ENCODE measurements around the gene EPB41. TPM values are rescaled to one million over a fixed set of nuclear protein-coding genes. Genes with fewer than 3 reads are reported as not detected.
"Not testable (repeated sequence)": the region's sequence is repeated elsewhere in the genome, so short reads cannot be mapped to it uniquely, and the experiment has no call there.

EPB41 gene
- 10 to 100 TPM; 16.0 to 24.2 TPM for total RNA-seq
- long read RNA-seq, partial matches to known transcripts: 3 of 9 reads
- long read RNA-seq, other reads (novel, unspliced or antisense): 6 of 9 reads

- DNase-seq (peak; percentile 92), ATAC-seq (peak; percentile 98 to 99)
- intact Hi-C loops (cut with DNase I): no loop called here
Observed at GRCh38 chr1:28914228-28915030, at the start of gene EPB41. Gene EPB41, plus strand, starts transcription at chr1:28914569. Its CDS starts 72,869 bp downstream, at chr1:28987438.

DNA sequence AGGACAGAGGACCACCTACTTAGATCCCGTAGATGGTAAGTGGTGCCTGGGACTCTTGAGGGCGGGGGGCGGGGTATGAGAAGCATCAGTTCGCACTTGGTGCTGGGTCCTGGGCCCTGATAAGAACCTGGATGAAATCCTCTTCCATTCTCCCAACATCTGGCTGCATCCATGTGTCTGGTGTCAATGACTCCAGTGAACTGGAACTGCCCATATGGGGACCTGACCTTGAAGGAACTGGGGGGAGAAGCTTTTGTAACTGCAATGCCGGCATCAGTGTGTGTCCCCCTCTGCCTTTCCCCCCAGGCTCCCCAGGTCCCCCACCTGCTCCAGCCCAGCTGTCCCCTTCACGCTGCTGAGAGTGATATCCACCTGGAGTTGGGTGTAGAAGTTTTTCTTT lies 49.7 kb upstream of the EPB41 start:
- intact Hi-C loops (cut with DNase I): loop anchor here (5.0 to 10.0 kb wide), 2 partner anchors 50 to 62 kb away; partner anchors contain the start of gene OPRD1 (in 1 of the 2)
- DNase-seq (no peak), ATAC-seq (no peak)

- intact Hi-C loops (cut with DNase I): loop anchor here (5.0 to 10.0 kb wide), 2 partner anchors 51 to 64 kb away; partner anchors contain the start of gene OPRD1 (in 1 of the 2)
- peak in 1 of 2 donors; percentile 84 for ATAC-seq
- DNase-seq: no peak
Observed at GRCh38 chr1:28865997-28866650, 48.2 kb upstream of the EPB41 start.

- no peak for DNase-seq
- ATAC-seq: no peak
- intact Hi-C loops (cut with DNase I): loop anchor here (5.0 to 10.0 kb wide), 2 partner anchors 53 to 66 kb away; partner anchors contain the start of gene OPRD1 (in 1 of the 2)
Observed at GRCh38 chr1:28867850-28868249, 46.5 kb upstream of the EPB41 start.

DNA sequence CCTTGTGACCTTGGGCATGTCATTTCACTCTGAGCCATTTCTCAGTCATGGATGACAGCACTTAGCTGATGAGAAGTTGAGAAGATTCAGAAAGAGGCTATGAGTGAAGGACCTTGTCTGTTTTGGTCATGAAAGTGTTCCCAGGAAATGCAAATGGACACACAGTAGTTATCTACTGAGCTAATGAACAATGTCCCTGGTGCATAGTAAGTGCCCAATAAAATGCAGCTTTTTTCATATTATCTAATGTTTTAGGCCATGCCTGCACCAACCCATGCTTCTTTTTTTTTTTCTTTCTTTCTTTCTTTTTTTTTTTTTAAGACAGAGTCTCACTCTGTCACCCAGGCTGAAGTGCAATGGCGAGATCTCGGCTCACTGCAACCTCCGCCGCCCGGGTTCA lies 44.4 kb upstream of the EPB41 start:
- no peak for DNase-seq
- intact Hi-C loops (cut with DNase I): loop anchor here (5.0 to 10.0 kb wide), 2 partner anchors 55 to 68 kb away; partner anchors contain the start of gene OPRD1 (in 1 of the 2)
- no peak for ATAC-seq

DNA sequence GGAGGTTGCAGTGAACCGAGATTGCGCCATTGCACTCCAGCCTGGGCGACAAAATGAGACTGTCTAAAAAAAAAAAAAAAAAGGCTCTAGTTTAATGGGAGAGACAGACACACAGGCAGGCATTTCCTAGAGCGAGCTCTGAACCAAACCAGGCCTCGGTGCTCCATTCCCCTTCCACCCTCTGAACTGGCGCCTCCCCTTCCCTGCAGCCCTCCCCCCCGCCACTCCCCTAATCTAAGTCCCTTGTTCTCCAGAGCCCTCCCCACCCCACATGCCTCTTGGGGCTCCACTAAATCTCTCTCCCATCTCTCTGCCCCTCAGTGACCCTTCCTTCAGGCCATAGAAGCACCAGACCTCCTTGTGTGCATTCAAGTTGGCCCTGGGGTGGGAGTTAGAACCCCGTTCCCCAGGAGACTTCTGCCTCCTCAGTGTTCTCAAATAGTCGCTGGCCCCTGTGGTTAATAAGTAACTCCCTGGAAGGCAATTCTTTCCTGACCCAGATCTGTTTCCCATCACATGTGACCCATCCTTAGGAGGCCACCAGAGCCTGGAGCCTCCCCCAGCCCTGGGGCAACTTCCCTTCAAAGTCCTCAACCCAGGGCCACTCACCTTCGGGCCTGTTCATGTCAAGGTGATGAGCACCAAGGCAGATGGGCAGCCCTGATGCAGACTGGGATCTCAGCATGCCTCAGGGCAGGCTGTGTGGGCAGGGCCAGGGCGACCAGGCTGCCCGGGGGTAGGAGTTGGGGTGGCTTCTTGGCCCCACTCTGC lies 42.6 kb upstream of the EPB41 start:
- no peak for DNase-seq
- no peak for ATAC-seq
- intact Hi-C loops (cut with DNase I): no loop called here

DNA sequence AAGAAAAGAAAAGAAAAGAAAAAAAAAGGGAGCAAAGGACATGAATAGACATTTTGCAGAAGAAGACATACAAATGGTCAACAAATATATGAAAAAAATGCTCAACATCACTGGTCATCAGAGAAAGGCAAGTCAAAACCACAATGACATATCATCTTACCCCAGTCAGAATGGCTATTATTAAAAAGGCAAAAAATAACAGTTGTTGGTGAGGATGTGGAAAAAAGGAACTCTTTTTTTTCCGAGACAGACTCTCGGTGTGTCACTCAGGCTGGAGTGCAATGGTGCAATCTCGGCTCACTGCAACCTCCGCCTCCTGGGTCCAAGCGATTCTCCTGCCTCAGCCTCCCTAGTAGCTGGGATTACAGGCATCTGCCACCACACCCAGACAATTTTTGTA lies 39.2 kb upstream of the EPB41 start:
- not testable (repeated sequence) for DNase-seq, ATAC-seq
- intact Hi-C loops (cut with DNase I): loop anchor here in 1 of 2 donors (5.0 kb wide), 1 partner anchor 358 kb away; no protein-coding TSS in a partner anchor

DNA sequence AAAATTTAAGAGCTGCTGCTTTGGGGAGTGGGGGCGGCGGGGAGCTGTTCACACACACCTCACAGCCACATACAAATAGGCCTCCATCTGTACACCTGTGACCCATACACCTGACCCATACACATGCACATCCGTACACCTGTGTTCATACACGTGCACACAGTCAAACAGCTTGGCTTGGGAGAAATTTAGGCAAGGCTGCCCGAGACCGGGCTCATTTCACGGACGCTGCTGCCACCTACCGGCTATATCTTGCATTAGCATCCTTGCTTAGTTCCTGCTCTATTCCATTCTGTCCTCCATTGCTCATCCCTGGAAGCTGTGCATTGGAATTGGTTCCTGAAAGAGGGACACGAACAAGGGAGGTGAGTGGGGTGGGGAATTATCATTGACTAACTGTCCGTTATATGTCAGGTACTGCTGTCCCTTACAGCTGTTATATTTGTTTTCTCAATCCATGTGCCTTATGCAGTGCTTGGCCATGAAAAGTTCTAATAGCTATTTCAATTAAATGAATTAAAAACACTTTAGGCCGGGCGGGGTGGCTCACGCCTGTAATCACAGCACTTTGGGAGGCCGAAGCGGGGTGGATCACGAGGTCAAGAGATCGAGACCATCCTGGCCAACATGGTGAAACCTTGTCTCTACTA lies 37.1 kb upstream of the EPB41 start:
- intact Hi-C loops (cut with DNase I): loop anchor here (1.0 to 5.0 kb wide), 3 partner anchors 92 to 360 kb away; no protein-coding TSS in a partner anchor
- ATAC-seq: peak; percentile 58 to 84
- peak; percentile 72 for DNase-seq

DNA sequence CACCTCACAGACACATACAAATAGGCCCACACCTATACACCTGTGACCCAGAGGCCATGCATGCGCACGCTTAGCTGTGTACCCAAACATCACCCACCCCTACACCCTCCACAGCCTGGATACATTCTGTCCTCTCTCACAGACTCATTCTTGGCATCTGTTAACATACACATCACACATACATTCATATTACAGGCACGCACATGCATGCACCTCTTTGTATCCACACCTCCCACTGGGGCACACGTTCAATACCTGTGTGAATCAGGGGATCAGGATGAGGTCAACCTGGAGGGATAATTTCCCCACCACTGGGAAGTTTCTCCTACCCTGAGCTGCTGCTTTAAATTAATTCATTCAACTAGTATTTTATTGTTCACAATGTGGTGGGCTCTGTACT lies 35.6 kb upstream of the EPB41 start:
- intact Hi-C loops (cut with DNase I): loop anchor here in 1 of 2 donors (5.0 kb wide), 1 partner anchor 361 kb away; no protein-coding TSS in a partner anchor
- DNase-seq (no peak), ATAC-seq (no peak)

GRCh38 chr1:28882009-28882628 lies 32.2 kb upstream of the EPB41 start:
- DNase-seq (peak; percentile 82), ATAC-seq (peak; percentile 70 to 72)
- intact Hi-C loops (cut with DNase I): loop anchor here (2.0 to 10.0 kb wide), 5 partner anchors 153 to 1823 kb away; no protein-coding TSS in a partner anchor

- intact Hi-C loops (cut with DNase I): loop anchor here (2.0 to 10.0 kb wide), 5 partner anchors 152 to 1822 kb away; no protein-coding TSS in a partner anchor
- DNase-seq: no peak
- no peak for ATAC-seq
Observed at GRCh38 chr1:28883242-28883616, 31.1 kb upstream of the EPB41 start.

DNA sequence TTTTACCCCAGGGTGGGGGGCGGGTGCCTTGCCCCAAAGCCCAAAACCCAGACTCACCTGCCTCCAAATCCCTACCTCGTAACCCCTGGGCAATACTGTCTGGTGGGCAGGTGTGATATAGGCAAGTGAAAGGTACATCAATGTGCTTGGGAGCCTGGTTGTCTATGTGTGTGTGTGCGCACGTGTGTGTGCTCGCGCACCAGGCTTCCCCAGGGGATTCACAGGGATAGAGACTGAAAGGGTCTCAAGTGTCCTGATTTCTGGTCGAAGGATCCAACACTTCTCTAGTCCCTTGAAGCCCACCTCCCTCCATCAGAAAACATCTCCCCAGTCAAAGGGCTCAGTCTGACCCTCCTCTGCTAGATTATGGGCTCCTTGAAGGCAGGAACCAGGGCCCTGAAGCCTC lies 28.9 kb upstream of the EPB41 start:
- no peak for ATAC-seq
- no peak for DNase-seq
- intact Hi-C loops (cut with DNase I): loop anchor here in 1 of 2 donors (10.0 kb wide), 1 partner anchor 1819 kb away; no protein-coding TSS in a partner anchor

- no peak for DNase-seq
- intact Hi-C loops (cut with DNase I): loop anchor here in 1 of 2 donors (10.0 kb wide), 1 partner anchor 1819 kb away; no protein-coding TSS in a partner anchor
- ATAC-seq: no peak
Observed at GRCh38 chr1:28885977-28886730, 28.2 kb upstream of the EPB41 start.

DNA sequence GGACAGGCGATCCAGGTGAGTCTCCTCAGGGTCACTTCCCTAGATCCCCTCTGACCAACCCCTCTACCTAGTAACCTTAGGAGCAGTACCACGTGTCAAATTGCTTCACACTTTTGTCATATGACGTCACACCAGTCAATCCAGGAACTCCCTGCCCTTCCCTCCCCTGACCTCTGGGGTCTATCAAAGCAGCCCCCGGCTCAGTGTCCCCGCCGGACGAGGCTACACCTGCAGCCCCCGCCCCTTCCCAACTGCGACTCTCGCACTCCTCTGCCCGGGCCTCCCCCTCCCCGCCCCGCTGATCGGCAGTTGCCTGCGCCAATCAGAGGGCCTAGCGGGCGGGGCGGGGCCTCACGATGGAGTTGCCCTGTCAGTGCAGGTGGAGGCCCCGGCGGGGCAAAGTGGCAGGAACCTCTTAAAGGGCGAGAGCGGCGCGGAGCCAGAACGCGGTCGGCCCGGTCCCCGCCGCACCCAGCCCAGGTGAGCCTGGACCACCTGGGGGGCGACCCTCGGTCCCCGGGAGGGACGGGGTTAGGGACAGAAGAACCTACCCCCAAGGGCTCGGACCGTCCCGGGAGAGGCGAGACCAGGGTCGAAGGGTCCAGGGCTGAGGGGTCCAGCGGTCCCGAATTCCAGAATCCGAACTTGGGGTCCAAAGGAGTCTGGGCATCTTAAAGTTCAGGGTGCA lies 27.5 kb upstream of the EPB41 start:
- peak; percentile 87 for DNase-seq
- peak; percentile 83 to 87 for ATAC-seq
- intact Hi-C loops (cut with DNase I): loop anchor here in 1 of 2 donors (10.0 kb wide), 1 partner anchor 1818 kb away; no protein-coding TSS in a partner anchor

- ATAC-seq (peak; percentile 35 to 43), DNase-seq (peak; percentile 29)
- intact Hi-C loops (cut with DNase I): loop anchor here in 1 of 2 donors (10.0 kb wide), 1 partner anchor 1817 kb away; no protein-coding TSS in a partner anchor
Observed at GRCh38 chr1:28887419-28887834, 26.9 kb upstream of the EPB41 start.

All from left cardiac atrium (tissue), 4 donors.